ENCODE data around the gene RORC.

GRCh38 chr1:151835596-151835995 is 4.0 kb upstream of the RORC start:
- no peak for TF ChIP-seq CTCF (IDR thresholded peaks at IDR 0.05)
- no peak for TF ChIP-seq POLR2A (IDR thresholded peaks at IDR 0.05)
